NCI-H510A (cell line): ENCODE results near the gene PLLP.

Source experiments
- DNase-seq: peaks from one replicate; lab custom pipeline; 2025; lab: John Stamatoyannopoulos, UW

The PLLP gene

DNA sequence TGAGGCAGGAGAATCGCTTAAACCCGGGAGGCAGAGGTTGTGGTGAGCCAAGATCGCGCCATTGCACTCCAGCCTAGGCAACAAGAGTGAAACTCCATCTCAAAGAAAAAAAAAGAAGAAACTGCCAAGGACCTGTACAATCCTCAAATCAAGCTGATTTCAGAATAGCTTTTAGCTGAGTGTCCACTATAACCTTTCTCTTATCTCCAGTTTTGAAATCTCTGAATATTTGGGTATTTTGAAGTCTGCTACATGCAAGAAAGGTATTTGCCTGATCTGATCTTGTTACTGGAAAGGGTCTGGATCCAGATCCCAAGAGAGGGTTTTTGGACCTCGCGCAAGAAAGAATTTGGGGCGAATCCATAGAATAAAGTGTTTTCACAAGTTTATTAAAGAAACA, 58.5 kb downstream of the PLLP start:
- DNase-seq = no peak

DNA sequence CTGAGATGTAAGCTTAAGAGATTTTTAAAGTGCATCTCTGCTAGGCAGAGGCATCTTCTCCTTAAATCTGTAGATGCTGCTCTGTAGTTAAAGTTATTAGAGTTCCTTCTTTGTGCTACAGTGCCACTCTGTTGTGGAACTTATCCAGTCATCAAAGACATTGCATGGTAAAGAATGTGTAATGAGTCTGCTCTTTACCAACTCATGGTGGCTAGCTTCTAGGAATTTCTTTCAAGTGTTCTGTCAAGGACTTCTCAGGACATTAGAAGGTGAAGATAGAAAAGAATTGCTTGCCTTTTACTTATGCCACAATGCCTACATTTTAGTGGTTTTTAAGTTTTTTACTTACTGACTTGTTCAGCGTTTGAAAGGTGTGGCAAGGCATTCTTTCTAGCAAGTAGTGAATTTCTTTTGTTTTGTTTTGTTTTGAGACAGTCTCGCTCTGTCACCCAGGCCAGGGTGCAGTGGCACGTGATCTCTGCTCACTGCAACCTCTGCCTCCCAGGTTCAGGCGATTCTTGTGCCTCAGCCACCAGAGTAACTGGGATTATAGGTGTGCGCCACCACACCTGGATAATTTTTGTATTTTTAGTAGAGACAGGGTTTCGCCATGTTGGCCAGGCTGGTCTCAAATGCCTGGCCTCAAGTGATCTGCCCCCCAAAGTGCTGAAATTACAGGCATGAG, 59.7 kb downstream of the PLLP start:
- DNase-seq = no peak

DNA sequence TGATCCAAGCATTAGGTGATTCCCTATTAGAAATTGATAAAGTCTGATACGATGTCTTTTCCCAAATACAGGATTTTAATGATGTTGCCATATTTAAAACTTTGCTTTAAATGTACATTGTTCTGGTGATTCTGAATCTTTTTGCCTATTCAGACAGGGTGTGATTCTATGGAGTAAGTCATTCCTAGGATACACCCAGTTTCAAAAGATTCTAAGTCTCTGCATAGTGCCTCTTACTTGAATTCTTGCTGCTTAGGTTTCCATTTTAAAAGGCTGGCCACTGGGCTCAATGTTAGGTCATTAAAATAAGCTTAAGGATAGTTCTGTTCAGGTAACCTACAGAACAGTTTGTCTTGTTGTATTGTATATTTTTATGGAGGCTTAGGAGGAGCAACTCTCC, 61.4 kb downstream of the PLLP start:
- DNase-seq = no peak

DNA sequence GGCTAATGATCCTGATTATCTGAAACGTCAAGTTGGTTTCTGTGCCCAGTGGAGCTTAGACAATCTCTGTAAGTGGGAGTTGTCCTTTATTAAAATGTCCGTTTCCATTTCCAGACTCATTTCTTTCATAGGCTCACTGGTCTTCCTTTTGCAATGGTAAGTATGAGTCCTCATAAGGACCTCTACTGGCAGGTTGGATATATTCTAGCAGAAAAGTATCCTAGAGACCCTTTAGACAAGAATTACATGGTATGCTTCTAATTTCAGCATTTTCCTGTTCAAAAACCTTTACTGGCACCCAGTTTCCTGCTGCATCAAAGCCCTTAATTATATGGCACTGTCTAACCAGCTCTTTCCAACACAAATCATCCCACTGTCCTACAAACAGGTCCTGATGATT, 67.5 kb downstream of the PLLP start:
- no peak for DNase-seq

DNA sequence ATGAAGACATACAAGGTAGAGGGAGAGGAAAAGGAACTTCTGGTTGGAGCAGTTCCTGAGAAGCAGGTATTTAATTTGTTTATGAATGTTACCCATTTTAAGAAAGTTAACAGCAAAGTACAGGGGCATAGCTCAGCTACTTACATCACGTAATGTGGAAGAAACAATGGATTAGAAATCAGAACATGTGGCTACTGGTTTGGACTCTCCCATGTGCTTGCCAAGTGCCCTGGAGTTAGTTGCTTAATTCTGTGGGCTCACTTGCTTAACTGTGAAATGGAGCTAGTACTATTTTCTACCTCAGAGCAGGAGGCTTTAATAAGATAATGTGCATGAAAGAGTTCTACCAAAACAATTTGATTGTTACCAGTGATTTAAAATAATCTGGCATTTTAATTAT, 71.0 kb downstream of the PLLP start:
- DNase-seq = no peak

DNA sequence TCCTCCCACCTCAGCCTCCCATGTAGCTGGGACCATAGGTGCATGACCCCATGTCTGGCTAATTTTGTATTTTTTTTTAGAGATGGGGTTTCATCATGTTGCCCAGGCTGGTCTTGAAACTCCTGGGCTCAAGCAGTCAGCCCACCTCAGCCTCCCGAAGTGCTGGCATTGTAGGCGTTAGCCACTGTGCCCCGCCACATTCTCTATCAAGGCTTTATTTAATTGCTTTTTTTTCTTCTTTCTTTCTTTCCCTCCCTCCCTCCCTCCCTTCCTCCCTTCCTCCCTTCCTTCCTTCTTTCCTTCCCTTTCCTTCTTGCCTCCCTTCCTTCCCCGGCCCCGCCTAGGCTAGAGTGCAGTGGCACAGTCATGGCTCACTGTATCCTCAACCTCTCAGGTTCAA, 74.7 kb downstream of the PLLP start:
- DNase-seq = no peak

DNA sequence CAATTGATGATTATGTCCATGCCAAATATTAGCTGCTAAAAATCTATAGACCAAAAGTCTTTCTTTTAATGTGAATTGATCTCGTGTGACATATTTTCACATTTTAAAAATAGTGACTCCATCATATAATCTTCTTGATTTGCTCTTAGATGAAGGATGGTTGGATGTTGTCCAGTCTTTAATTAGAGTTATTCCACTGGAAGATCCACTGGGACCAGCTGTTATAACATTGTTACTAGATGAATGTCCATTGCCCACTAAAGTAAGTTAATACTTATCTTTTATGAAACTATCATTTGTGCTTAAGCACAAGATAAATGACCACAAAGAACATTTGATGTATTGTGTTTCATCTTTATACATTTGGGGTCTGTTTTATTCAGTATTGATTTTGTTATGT, 75.5 kb downstream of the PLLP start:
- no peak for DNase-seq
